ENCODE data around the gene GSDME. TPM values are rescaled to one million over a fixed set of nuclear protein-coding genes. Genes with fewer than 3 reads are reported as not detected.

Gene GSDME
- total and polyA plus RNA-seq, 10 of the 15 experiments (the other 5 are each of a cell fraction or from before 2014, with no cell fraction given): 23.7 to 245 (median 128) TPM

GRCh38 chr7:24733414-24734060 lies 23.7 kb downstream of the GSDME start (continued):
- TF ChIP-seq ZBTB33 (IDR thresholded peaks at IDR 0.05) (no peak), ZBTB11 (CRISPR knock-in tag; IDR thresholded peaks at IDR 0.05) (no peak), USF1 (IDR thresholded peaks at IDR 0.05; ENCODE audit: borderline replicate concordance, extremely low read length, insufficient read depth, low read depth, low read length) (no peak), MYC (IDR thresholded peaks at IDR 0.05; ENCODE audit: insufficient read depth, insufficient read length, insufficient replicate concordance, low read length, severe bottlenecking) (no peak), YY1 (IDR thresholded peaks at IDR 0.05; ENCODE audit: low read depth, low read length) (no peak), STAT1 (conservative IDR thresholded peaks at IDR 0.05) (no peak), WRNIP1 (IDR thresholded peaks at IDR 0.05; ENCODE audit: borderline replicate concordance, low read depth, low read length) (no peak), CREB1 (IDR thresholded peaks at IDR 0.05; ENCODE audit: low read depth) (no peak), CBFB (IDR thresholded peaks at IDR 0.05; ENCODE audit: low read depth) (no peak), EGR1 (IDR thresholded peaks at IDR 0.05; ENCODE audit: borderline replicate concordance in 1 of 2, low read depth in 2 of 2, low read length in 2 of 2) (no peak), MEF2B (IDR thresholded peaks at IDR 0.05; ENCODE audit: partially characterized antibody, poor library complexity, severe bottlenecking) (no peak), KLF5 (IDR thresholded peaks at IDR 0.05; ENCODE audit: partially characterized antibody) (no peak), ZNF207 (IDR thresholded peaks at IDR 0.05; ENCODE audit: borderline replicate concordance) (no peak), BMI1 (IDR thresholded peaks at IDR 0.05; ENCODE audit: borderline replicate concordance) (no peak)
